K562 (cell line): Measurements from ENCODE around the gene TMEM144. TPM values are rescaled to one million over a fixed set of nuclear protein-coding genes. Genes with fewer than 3 reads are reported as not detected.

Source experiments
- CBX8 ChIP-seq: fragments of 200-600 bp; sonication (generic); IDR thresholded peaks from 2 replicates; pipeline ENCODE4 v1.6.1; 2012; ENCODE audit warnings: borderline replicate concordance, mixed run types, low read depth, mild to moderate bottlenecking, moderate library complexity, mixed read lengths, low read length, control low read depth, inconsistent platforms; ENCODE audit not compliant: poor library complexity, severe bottlenecking; ENCODE audit errors: extremely low read depth
- CREBBP ChIP-seq: IDR thresholded peaks from one replicate; pipeline ENCODE4 v1.6.1; 2012; ENCODE audit warnings: low read depth, mild to moderate bottlenecking, control low read depth, inconsistent platforms, low read length
- CTCF ChIP-seq, 3 experiments: IDR thresholded peaks in 2 of 3; conservative IDR thresholded peaks in 1 of 3; 2 replicates each; pipeline ENCODE4 v1.5.1; 2011 to 2012; ENCODE audit warnings: low read length in 3 of 3, mild to moderate bottlenecking in 3 of 3, control low read depth in 2 of 3, improper control_type of control experiment in 1 of 3, inconsistent platforms in 1 of 3, low read depth in 1 of 3, mixed read lengths in 1 of 3, moderate library complexity in 1 of 3; ENCODE audit not compliant: insufficient read depth in 2 of 3
- DEAF1 ChIP-seq: fragments of 450-650 bp; formaldehyde crosslinking; IDR thresholded peaks from 2 replicates; pipeline ENCODE4 v1.4.0; 2020; ENCODE audit warnings: mild to moderate bottlenecking, moderate library complexity
- DLX4 ChIP-seq: fragments of 250-450 bp; sonication (Bioruptor Pico); IDR thresholded peaks from 2 replicates; pipeline ENCODE4 v1.6.1; 2021; ENCODE audit warnings: mild to moderate bottlenecking
- FOXA1 ChIP-seq: fragments of 450-650 bp; IDR thresholded peaks from 2 replicates; pipeline ENCODE4 v1.6.1; 2016; ENCODE audit warnings: mild to moderate bottlenecking, borderline replicate concordance
- GTF3C2 ChIP-seq: IDR thresholded peaks from 3 replicates; pipeline ENCODE4 v1.6.1; 2011; ENCODE audit warnings: borderline replicate concordance, mild to moderate bottlenecking, moderate library complexity; ENCODE audit not compliant: insufficient read length; ENCODE audit errors: extremely low read depth
- NRF1 ChIP-seq, 2 experiments: fragments of 450-650 bp; IDR thresholded peaks in 1 of 2; conservative IDR thresholded peaks in 1 of 2; 2 replicates each; pipeline ENCODE4 v1.6.1; 2014; ENCODE audit warnings: mild to moderate bottlenecking in 2 of 2
- SMAD1 ChIP-seq: fragments of 150-350 bp; IDR thresholded peaks from 2 replicates; pipeline ENCODE4 v1.6.1; 2014; ENCODE audit warnings: low read length, low read depth; ENCODE audit not compliant: partially characterized antibody
- SMC3 ChIP-seq: conservative IDR thresholded peaks from 2 replicates; pipeline ENCODE4 v1.6.1; 2011; ENCODE audit warnings: low read depth, low read length, improper control_type of control experiment; ENCODE audit not compliant: insufficient read depth
- SP2 ChIP-seq: IDR thresholded peaks from 2 replicates; pipeline ENCODE4 v1.6.1; 2011; ENCODE audit warnings: mild to moderate bottlenecking, low read depth, low read length, moderate library complexity; ENCODE audit not compliant: poor library complexity, severe bottlenecking; ENCODE audit errors: extremely low read depth
- ZC3H8 ChIP-seq: fragments of 450-650 bp; IDR thresholded peaks from 2 replicates; pipeline ENCODE4 v1.6.1; 2017
- ZFP36 ChIP-seq: fragments of 150-350 bp; IDR thresholded peaks from 2 replicates; pipeline ENCODE4 v1.6.1; 2018; ENCODE audit warnings: low read length, low read depth; ENCODE audit not compliant: partially characterized antibody
- ZNF133 ChIP-seq: fragments of 250-450 bp; sonication (Bioruptor Pico); IDR thresholded peaks from 2 replicates; pipeline ENCODE4 v1.4.0; 2020; ENCODE audit warnings: mild to moderate bottlenecking
- polyA plus RNA-seq, 8 experiments: library from polyadenylated mRNA; depleted of rRNA in 4 of 8; stranded (reverse) in 5 of 8; unstranded in 3 of 8; fragments of >200 nt; fragmentation: Nextera tagmentation in 2 of 8; fragmentation: Illumina TruSeq in 1 of 8; extraction: Ambion mirVana in 2 of 8; extraction: Trizol in 1 of 8; gene quantifications; 2 replicates each; pipeline versions ENCODE4 v1.2.1 to v1.2.3, GENCODE V29; 2011 to 2014; ENCODE audit warnings: inconsistent platforms in 1 of 8, missing spikeins in 1 of 8
- total RNA-seq, 7 experiments: library from RNA; depleted of rRNA in 6 of 7; stranded (reverse); fragments of >200 nt in 6 of 7; fragmentation: Illumina TruSeq in 2 of 7; extraction: Trizol in 2 of 7; gene quantifications; 2 replicates each; pipeline versions ENCODE4 v1.2.1 to v1.2.3, GENCODE V29; 2011 to 2021; ENCODE audit warnings: low replicate concordance in 1 of 7
- TF ChIP-seq, protein P1 (sequence below): fragments of 250-450 bp; sonication (Bioruptor Pico); IDR thresholded peaks from 2 replicates; pipeline ENCODE4 v1.8.0; 2022; ENCODE audit warnings: moderate library complexity, mild to moderate bottlenecking, inconsistent platforms

Gene TMEM144
- total and polyA plus RNA-seq, 9 of the 15 experiments (the other 6 are each of a cell fraction or from before 2014, with no cell fraction given), result 4.0 to 12.0 (median 6.1) TPM

GRCh38 chr4:158255727-158256324 lies 45.5 kb downstream of the TMEM144 start (continued):
- TF ChIP-seq CTCF (IDR thresholded peaks at IDR 0.05 in 2 of 3, conservative IDR thresholded peaks at IDR 0.05 in 1 of 3; ENCODE audit: insufficient read depth in 2 of 3, low read depth in 1 of 3, low read length in 3 of 3) (peak; percentile 61 to 80 (median 62); a peak in 5 of 6 replicates), SP2 (no peak), ZC3H8 (no peak), GTF3C2 (no peak), CREBBP (no peak), ZFP36 (no peak), SMC3 (peak; percentile 59), FOXA1 (no peak), CBX8 (no peak), DLX4 (CRISPR knock-in tag) (no peak), DEAF1 (CRISPR knock-in tag) (peak; percentile 23; the same call in 1 of the 2 replicates), SMAD1 (no peak), ZNF133 (CRISPR knock-in tag) (no peak), NRF1 (conservative IDR thresholded peaks at IDR 0.05 in 1 of 2, IDR thresholded peaks at IDR 0.05 in 1 of 2) (no peak)
- TF ChIP-seq, protein P1, sequence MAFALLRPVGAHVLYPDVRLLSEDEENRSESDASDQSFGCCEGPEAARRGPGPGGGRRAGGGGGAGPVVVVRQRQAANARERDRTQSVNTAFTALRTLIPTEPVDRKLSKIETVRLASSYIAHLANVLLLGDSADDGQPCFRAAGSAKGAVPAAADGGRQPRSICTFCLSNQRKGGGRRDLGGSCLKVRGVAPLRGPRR (CRISPR knock-in tag), result no peak
